GM20000 (cell line): ENCODE measurements around the gene XCL2.
"Not testable (repeated sequence)": the region's sequence is repeated elsewhere in the genome, so short reads cannot be mapped to it uniquely, and the experiment has no call there.

Experiments
- DNase-seq: peaks from one replicate; pipeline ENCODE4 v3.0.0; 2012; ENCODE audit warnings: low spot score
- CTCF ChIP-seq: IDR thresholded peaks from 2 replicates; pipeline ENCODE4 v1.5.1; 2012; ENCODE audit warnings: mild to moderate bottlenecking, control low read depth; ENCODE audit errors: extremely low read depth, missing control alignments

The XCL2 gene

GRCh38 chr1:168543840-168544498 is at the start of gene XCL2:
TSS of gene XCL2 (minus strand) at chr1:168543997. CDS start at chr1:168543964, 33 bp downstream.
- DNase-seq = not testable (repeated sequence)

GRCh38 chr1:168591641-168592250 is 47.9 kb upstream of the XCL2 start:
- no peak for DNase-seq
- TF ChIP-seq CTCF = no peak

GRCh38 chr1:168591066-168591465 is 47.3 kb upstream of the XCL2 start:
- no peak for TF ChIP-seq CTCF
- DNase-seq = no peak

GRCh38 chr1:168589167-168589566 is 45.4 kb upstream of the XCL2 start:
- no peak for DNase-seq
- TF ChIP-seq CTCF = no peak

GRCh38 chr1:168585937-168586336 is 42.1 kb upstream of the XCL2 start:
- no peak for DNase-seq
- no peak for TF ChIP-seq CTCF

GRCh38 chr1:168585191-168585590 is 41.4 kb upstream of the XCL2 start:
- TF ChIP-seq CTCF = no peak
- DNase-seq = no peak

- TF ChIP-seq CTCF = no peak
- DNase-seq = no peak
Measured at GRCh38 chr1:168583571-168583970, 39.8 kb upstream of the XCL2 start.
